KMS-11 (cell line): ENCODE results near the gene CYP1A1.
"Not testable (repeated sequence)": the region's sequence is repeated elsewhere in the genome, so short reads cannot be mapped to it uniquely, and the experiment has no call there.

Source experiments
- H2AFZ ChIP-seq: fragments of 200-600 bp; sonication (generic); 2 replicates; pipeline ENCODE4 v1.6.1; 2016; ENCODE audit warnings: antibody characterized with exemption, mixed run types, low read depth
- H3K27ac ChIP-seq: fragments of 200-600 bp; sonication (generic); 2 replicates; pipeline ENCODE4 v1.6.1; 2016; ENCODE audit warnings: mild to moderate bottlenecking, mixed run types
- H3K27me3 ChIP-seq: fragments of 200-600 bp; sonication (generic); 2 replicates; pipeline ENCODE4 v1.6.1; 2017; ENCODE audit warnings: mild to moderate bottlenecking, low read depth, mixed run types, moderate library complexity; ENCODE audit not compliant: insufficient read depth
- H3K36me3 ChIP-seq: fragments of 200-600 bp; sonication (generic); 2 replicates; pipeline ENCODE4 v1.6.1; 2017; ENCODE audit warnings: mild to moderate bottlenecking, mixed run types; ENCODE audit not compliant: insufficient read depth
- H3K4me1 ChIP-seq: fragments of 200-600 bp; sonication (generic); 2 replicates; pipeline ENCODE4 v1.6.1; 2016; ENCODE audit warnings: mild to moderate bottlenecking, low read depth, mixed run types; ENCODE audit not compliant: poor library complexity, severe bottlenecking
- H3K4me2 ChIP-seq: fragments of 200-600 bp; sonication (generic); 2 replicates; pipeline ENCODE4 v1.7.0; 2016; ENCODE audit warnings: mild to moderate bottlenecking, mixed run types
- H3K4me3 ChIP-seq: fragments of 200-600 bp; sonication (generic); IDR thresholded peaks from 2 replicates; pipeline ENCODE4 v1.6.1; 2017; ENCODE audit warnings: low read depth, low read length, mixed read lengths; ENCODE audit not compliant: insufficient read depth
- H3K79me2 ChIP-seq: fragments of 200-600 bp; sonication (generic); 2 replicates; pipeline ENCODE4 v1.6.1; 2016; ENCODE audit warnings: low read depth, mixed run types; ENCODE audit not compliant: insufficient read depth
- H3K9ac ChIP-seq: fragments of 200-600 bp; sonication (generic); 2 replicates; pipeline ENCODE4 v1.6.1; 2016; ENCODE audit warnings: mild to moderate bottlenecking, mixed run types
- H4K20me1 ChIP-seq: fragments of 200-600 bp; sonication (generic); 2 replicates; pipeline ENCODE4 v1.6.1; 2016; ENCODE audit warnings: mild to moderate bottlenecking, mixed run types; ENCODE audit not compliant: insufficient read depth
- CTCF ChIP-seq: fragments of 200-600 bp; sonication (generic); conservative IDR thresholded peaks from 2 replicates; pipeline ENCODE4 v1.6.1; 2017; ENCODE audit warnings: low read depth, mild to moderate bottlenecking, antibody characterized with exemption, low read length, moderate library complexity, mixed read lengths

Gene CYP1A1

GRCh38 chr15:74749832-74750231 lies 24.5 kb upstream of the CYP1A1 start:
- no peaks in the 10 kb centered on the region for H3K36me3 ChIP-seq
- no peaks in the 10 kb centered on the region for H3K4me1 ChIP-seq
- H3K4me2 ChIP-seq = no peak overlapping the region
- no peaks in the 10 kb centered on the region for H3K79me2 ChIP-seq
- H3K27ac ChIP-seq = no peak overlapping the region
- H4K20me1 ChIP-seq = no peaks in the 10 kb centered on the region
- H3K27me3 ChIP-seq = no peaks in the 10 kb centered on the region
- H3K4me3 ChIP-seq = no peak overlapping the region
- TF ChIP-seq CTCF = no peak
- H2AFZ ChIP-seq = no peak overlapping the region
- H3K9ac ChIP-seq = no peak overlapping the region

GRCh38 chr15:74748322-74748946 lies 23.1 kb upstream of the CYP1A1 start, which contains the start of gene CYP1A2:
CYP1A2 (plus strand) TSS chr15:74748845; CDS start chr15:74749739, 894 bp downstream.
- Histone ChIP-seq H3K27me3 (no peaks in the 10 kb centered on the region), H2AFZ (no peak within 1 kb of the TSS), H3K9ac (no peak within 1 kb of the TSS), H3K4me3 (no peak within 1 kb of the TSS), H3K4me1 (no peaks in the 10 kb centered on the region), H3K27ac (no peak within 1 kb of the TSS), H3K36me3 (no peaks in the 10 kb centered on the region), H4K20me1 (no peaks in the 10 kb centered on the region), H3K4me2 (no peak within 1 kb of the TSS), H3K79me2 (no peaks in the 10 kb centered on the region)
- TF ChIP-seq CTCF = no peak

- no peak overlapping the region for H3K4me3 ChIP-seq
- no peaks in the 10 kb centered on the region for H3K79me2 ChIP-seq
- no peak overlapping the region for H3K9ac ChIP-seq
- H3K4me2 ChIP-seq = no peak overlapping the region
- H3K36me3 ChIP-seq = no peaks in the 10 kb centered on the region
- no peaks in the 10 kb centered on the region for H3K4me1 ChIP-seq
- no peak overlapping the region for H2AFZ ChIP-seq
- no peaks in the 10 kb centered on the region for H3K27me3 ChIP-seq
- H3K27ac ChIP-seq = no peak overlapping the region
- no peaks in the 10 kb centered on the region for H4K20me1 ChIP-seq
- no peak for TF ChIP-seq CTCF
Measured at GRCh38 chr15:74746389-74746788, 21.1 kb upstream of the CYP1A1 start.

GRCh38 chr15:74742422-74742821 lies 17.1 kb upstream of the CYP1A1 start:
- Histone ChIP-seq H2AFZ (no peak overlapping the region), H3K36me3 (no peaks in the 10 kb centered on the region), H4K20me1 (no peaks in the 10 kb centered on the region), H3K9ac (no peak overlapping the region), H3K27ac (no peak overlapping the region), H3K4me2 (no peak overlapping the region), H3K4me1 (no peaks in the 10 kb centered on the region), H3K4me3 (no peak overlapping the region), H3K27me3 (no peaks in the 10 kb centered on the region), H3K79me2 (no peaks in the 10 kb centered on the region)
- no peak for TF ChIP-seq CTCF

- H3K4me2 ChIP-seq, H2AFZ ChIP-seq, H3K9ac ChIP-seq, H3K27ac ChIP-seq, H3K27me3 ChIP-seq, H3K4me3 ChIP-seq, H3K36me3 ChIP-seq, H3K4me1 ChIP-seq, H4K20me1 ChIP-seq, H3K79me2 ChIP-seq: not testable (repeated sequence)
Measured at GRCh38 chr15:74738239-74738638, 12.9 kb upstream of the CYP1A1 start.
